K562 (cell line): ENCODE data around the gene PARP11. TPM values are rescaled to one million over a fixed set of nuclear protein-coding genes. Genes with fewer than 3 reads are reported as not detected.

ENCODE experiments used
- ATAC-seq: fragments of 200-7000 bp; cut with Tn5 transposase; 3 replicates; pipeline ENCODE4 v1.9.1; 2020; ENCODE audit warnings: moderate library complexity
- BruUV-seq: library from RNA; stranded (reverse); fragments of 400-500 nt; replicated peaks from 2 replicates; lab custom pipeline; 2021; lab: Mats Ljungman, UMichigan
- CTCF ChIA-PET: fragments of 300-600 bp; formaldehyde crosslinking; extraction: SDS; loops from one replicate; lab custom pipeline; 2021; ENCODE audit warnings: low intra/inter-chr PET ratio; lab: Yijun Ruan, JAX
- POLR2A ChIA-PET: fragments of 300-600, 350-650 bp; sonication (Branson Sonifier 250); formaldehyde crosslinking; extraction: SDS; loops from one replicate; lab custom pipeline; 2021; ENCODE audit warnings: antibody characterized with exemption, inconsistent platforms; lab: Yijun Ruan, JAX
- DNase-seq, 4 experiments: peaks; one replicate each; pipeline versions ENCODE4 v3.0.0 to v3.0.0-alpha.2; 2011 to 2018; ENCODE audit warnings: low spot score in 3 of 4, mixed read lengths in 3 of 4; ENCODE audit errors: extremely low read depth in 1 of 4
- FAIRE-seq: peaks from 2 replicates; lab custom pipeline; 2011; peaks lifted over from hg19 to GRCh38; lab: Jason Lieb, UNC
- H2AFZ ChIP-seq: 2 replicates; pipeline ENCODE4 v1.6.0; 2011; ENCODE audit warnings: low read depth, low read length, control low read depth, inconsistent platforms
- H3K27ac ChIP-seq: fragments of 200-600 bp; 3 replicates; pipeline ENCODE4 v1.8.0; 2011; ENCODE audit warnings: low read depth, mild to moderate bottlenecking, control low read depth, inconsistent platforms, low read length, moderate library complexity, mixed read lengths; ENCODE audit errors: extremely low read depth
- H3K27me3 ChIP-seq, 2 experiments: fragments of 300-600 bp in 1 of 2; 2 replicates in 1 of 2; 3 replicates in 1 of 2; pipeline versions ENCODE4 v1.6.0 to v1.8.0; 2011; ENCODE audit warnings: inconsistent platforms in 2 of 2, low read length in 2 of 2, mild to moderate bottlenecking in 1 of 2, mixed read lengths in 1 of 2, moderate library complexity in 1 of 2; ENCODE audit not compliant: control insufficient read depth in 2 of 2, insufficient read depth in 2 of 2
- H3K36me3 ChIP-seq: fragments of 300-600 bp; 3 replicates; pipeline ENCODE4 v1.8.0; 2011; ENCODE audit warnings: mild to moderate bottlenecking, low read length, inconsistent platforms; ENCODE audit not compliant: control insufficient read depth, insufficient read depth
- H3K4me1 ChIP-seq, 2 experiments: fragments of 200-600 bp in 1 of 2; replicated peaks in 1 of 2; 2 replicates in 1 of 2; 3 replicates in 1 of 2; pipeline versions ENCODE4 v1.5.1 to v1.8.0; 2011; ENCODE audit warnings: inconsistent platforms in 2 of 2, low read length in 2 of 2, mild to moderate bottlenecking in 1 of 2, mixed read lengths in 1 of 2, moderate library complexity in 1 of 2; ENCODE audit not compliant: control insufficient read depth in 2 of 2, insufficient read depth in 2 of 2
- H3K4me2 ChIP-seq: 2 replicates; pipeline ENCODE4 v1.6.1; 2011; ENCODE audit warnings: low read length, control low read depth, inconsistent platforms, mixed read lengths; ENCODE audit not compliant: insufficient read depth
- H3K4me3 ChIP-seq: fragments of 200-600 bp; sonication (generic), shearing (Covaris generic); 2 replicates; pipeline ENCODE4 v1.5.1; 2016; ENCODE audit warnings: control low read depth, inconsistent platforms
- H3K79me2 ChIP-seq: fragments of 200-600 bp; 3 replicates; pipeline ENCODE4 v1.8.0; 2011; ENCODE audit warnings: low read length, inconsistent platforms; ENCODE audit not compliant: control insufficient read depth, insufficient read depth
- H3K9ac ChIP-seq, 2 experiments: 2 replicates each; pipeline versions ENCODE4 v1.6.0 to v1.6.1; 2011; ENCODE audit warnings: low read depth in 2 of 2, low read length in 2 of 2, control low read depth in 1 of 2, inconsistent platforms in 1 of 2, mild to moderate bottlenecking in 1 of 2, mixed read lengths in 1 of 2; ENCODE audit not compliant: insufficient read depth in 1 of 2
- H3K9me1 ChIP-seq: one replicate; pipeline ENCODE4 v1.6.0; 2011; ENCODE audit warnings: inconsistent platforms, mild to moderate bottlenecking, low read length, moderate library complexity; ENCODE audit not compliant: control insufficient read depth, insufficient read depth
- H3K9me3 ChIP-seq: replicated peaks from 2 replicates; pipeline ENCODE4 v1.5.1; 2011; ENCODE audit warnings: low read depth, low read length, inconsistent platforms; ENCODE audit not compliant: control insufficient read depth, insufficient read depth
- H4K20me1 ChIP-seq: replicated peaks from 2 replicates; pipeline ENCODE4 v1.6.1; 2011; ENCODE audit warnings: low read length, inconsistent platforms, mixed read lengths; ENCODE audit not compliant: control insufficient read depth, insufficient read depth
- EWSR1 ChIP-seq: fragments of 450-650 bp; IDR thresholded peaks from 2 replicates; pipeline ENCODE4 v1.6.1; 2018; ENCODE audit warnings: borderline replicate concordance, mild to moderate bottlenecking, low read depth, moderate library complexity; ENCODE audit not compliant: partially characterized antibody
- HEY1 ChIP-seq: fragments of 250-450 bp; sonication (Bioruptor Pico); IDR thresholded peaks from 2 replicates; pipeline ENCODE4 v1.5.0; 2020; ENCODE audit warnings: mild to moderate bottlenecking, moderate library complexity, borderline replicate concordance
- KDM5B ChIP-seq: fragments of 200-600 bp; sonication (generic); IDR thresholded peaks from 2 replicates; pipeline ENCODE4 v1.6.1; 2012; ENCODE audit warnings: low read depth, mild to moderate bottlenecking, moderate library complexity, low read length, control low read depth, inconsistent platforms; ENCODE audit not compliant: insufficient replicate concordance
- MCM3 ChIP-seq: fragments of 450-650 bp; IDR thresholded peaks from 2 replicates; pipeline ENCODE4 v1.6.1; 2016
- MITF ChIP-seq: IDR thresholded peaks from 2 replicates; pipeline ENCODE4 v1.6.1; 2014; ENCODE audit warnings: antibody characterized with exemption
- NFXL1 ChIP-seq: fragments of 450-650 bp; formaldehyde crosslinking; IDR thresholded peaks from 2 replicates; pipeline ENCODE4 v1.4.0; 2021; ENCODE audit warnings: mild to moderate bottlenecking
- STAT5B ChIP-seq: fragments of 250-450 bp; sonication (Bioruptor Pico); IDR thresholded peaks from 2 replicates; pipeline ENCODE4 v1.8.0; 2021; ENCODE audit warnings: mild to moderate bottlenecking, inconsistent platforms
- ZNF134 ChIP-seq: fragments of 250-450 bp; sonication (Bioruptor Pico); conservative IDR thresholded peaks from 2 replicates; pipeline ENCODE4 v1.4.0; 2020
- ZNF511 ChIP-seq: sonication (generic); formaldehyde crosslinking; IDR thresholded peaks from 2 replicates; pipeline ENCODE4 v1.8.0; 2022; ENCODE audit warnings: mild to moderate bottlenecking, missing genetic modification reagents
- WGBS: fragments of 100-300 bp; shearing (Covaris generic); methylation state at CpG from one replicate; pipeline ENCODE4 v1.1.6; 2016; ENCODE audit warnings: low coverage, mixed read lengths; ENCODE audit not compliant: insufficient coverage; ENCODE audit errors: missing lambda C conversion rate; 5-methylcytosine and 5-hydroxymethylcytosine counted together
- in situ Hi-C: fragments of 300-500 bp; cut with MboI; formaldehyde crosslinking; loops from 4 replicates; pipeline ENCODE4 v1.15.0; 2018; ENCODE audit warnings: inconsistent platforms, mixed read lengths
- intact Hi-C: fragments of 100-400 bp; cut with micrococcal nuclease; formaldehyde crosslinking; loops from 2 replicates; pipeline ENCODE4 v1.14.2; 2022
- polyA plus RNA-seq, 8 experiments: library from polyadenylated mRNA; depleted of rRNA in 4 of 8; stranded (reverse) in 5 of 8; unstranded in 3 of 8; fragments of >200 nt; fragmentation: Nextera tagmentation in 2 of 8; fragmentation: Illumina TruSeq in 1 of 8; extraction: Ambion mirVana in 2 of 8; extraction: Trizol in 1 of 8; gene quantifications; 2 replicates each; pipeline versions ENCODE4 v1.2.1 to v1.2.3, GENCODE V29; 2011 to 2014; ENCODE audit warnings: inconsistent platforms in 1 of 8, missing spikeins in 1 of 8
- total RNA-seq, 7 experiments: library from RNA; depleted of rRNA in 6 of 7; stranded (reverse); fragments of >200 nt in 6 of 7; fragmentation: Illumina TruSeq in 2 of 7; extraction: Trizol in 2 of 7; gene quantifications; 2 replicates each; pipeline versions ENCODE4 v1.2.1 to v1.2.3, GENCODE V29; 2011 to 2021; ENCODE audit warnings: low replicate concordance in 1 of 7
- TF ChIP-seq, protein P1 (sequence below): fragments of 200-400 bp; formaldehyde crosslinking; IDR thresholded peaks from 2 replicates; pipeline ENCODE4 v1.6.1; 2017; ENCODE audit warnings: mild to moderate bottlenecking, low read depth, low read length, moderate library complexity
- TF ChIP-seq, protein P2 (sequence below): fragments of 450-650 bp; IDR thresholded peaks from 2 replicates; pipeline ENCODE4 v1.6.1; 2016

The PARP11 gene
- total and polyA plus RNA-seq, 9 of the 15 experiments (the other 6 are each of a cell fraction or from before 2014, with no cell fraction given) = 0.40 to 2.5 (median 1.4) TPM

DNA sequence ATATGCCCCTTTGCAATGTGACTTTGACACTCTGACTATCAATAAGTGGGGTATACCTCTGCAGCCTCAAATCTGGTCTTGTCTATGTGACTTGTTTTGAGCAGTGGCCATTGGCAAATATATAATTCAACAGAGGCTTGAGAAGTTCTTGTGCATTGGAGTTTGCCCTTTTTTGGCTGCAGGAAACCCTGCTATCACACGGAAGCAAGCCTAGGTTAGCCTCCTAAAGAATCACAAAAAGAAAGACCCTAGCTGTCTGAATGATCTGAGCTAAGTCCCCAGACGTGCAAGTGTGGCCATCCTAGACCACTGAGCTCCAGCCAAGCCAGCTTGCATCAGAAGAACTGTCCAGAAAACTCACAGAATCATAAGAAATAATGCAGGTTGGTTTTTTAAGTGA lies 31.8 kb upstream of the PARP11 start:
- ATAC-seq = no peak
- no peaks in the 10 kb centered on the region for H3K9me1 ChIP-seq
- BruUV-seq = no TSS peak
- H4K20me1 ChIP-seq = no peaks in the 10 kb centered on the region
- 6% methylated on average over 2 of the region's 2 CpGs for WGBS
- H3K4me3 ChIP-seq = no peak overlapping the region
- CTCF ChIA-PET = no interaction called here
- H2AFZ ChIP-seq = no peak overlapping the region
- no peak for FAIRE-seq
- H3K36me3 ChIP-seq = no peaks in the 10 kb centered on the region
- TF ChIP-seq, protein P1, sequence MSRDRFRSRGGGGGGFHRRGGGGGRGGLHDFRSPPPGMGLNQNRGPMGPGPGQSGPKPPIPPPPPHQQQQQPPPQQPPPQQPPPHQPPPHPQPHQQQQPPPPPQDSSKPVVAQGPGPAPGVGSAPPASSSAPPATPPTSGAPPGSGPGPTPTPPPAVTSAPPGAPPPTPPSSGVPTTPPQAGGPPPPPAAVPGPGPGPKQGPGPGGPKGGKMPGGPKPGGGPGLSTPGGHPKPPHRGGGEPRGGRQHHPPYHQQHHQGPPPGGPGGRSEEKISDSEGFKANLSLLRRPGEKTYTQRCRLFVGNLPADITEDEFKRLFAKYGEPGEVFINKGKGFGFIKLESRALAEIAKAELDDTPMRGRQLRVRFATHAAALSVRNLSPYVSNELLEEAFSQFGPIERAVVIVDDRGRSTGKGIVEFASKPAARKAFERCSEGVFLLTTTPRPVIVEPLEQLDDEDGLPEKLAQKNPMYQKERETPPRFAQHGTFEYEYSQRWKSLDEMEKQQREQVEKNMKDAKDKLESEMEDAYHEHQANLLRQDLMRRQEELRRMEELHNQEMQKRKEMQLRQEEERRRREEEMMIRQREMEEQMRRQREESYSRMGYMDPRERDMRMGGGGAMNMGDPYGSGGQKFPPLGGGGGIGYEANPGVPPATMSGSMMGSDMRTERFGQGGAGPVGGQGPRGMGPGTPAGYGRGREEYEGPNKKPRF = no peak
- TF ChIP-seq HEY1 (CRISPR knock-in tag) = no peak
- TF ChIP-seq, protein P2, sequence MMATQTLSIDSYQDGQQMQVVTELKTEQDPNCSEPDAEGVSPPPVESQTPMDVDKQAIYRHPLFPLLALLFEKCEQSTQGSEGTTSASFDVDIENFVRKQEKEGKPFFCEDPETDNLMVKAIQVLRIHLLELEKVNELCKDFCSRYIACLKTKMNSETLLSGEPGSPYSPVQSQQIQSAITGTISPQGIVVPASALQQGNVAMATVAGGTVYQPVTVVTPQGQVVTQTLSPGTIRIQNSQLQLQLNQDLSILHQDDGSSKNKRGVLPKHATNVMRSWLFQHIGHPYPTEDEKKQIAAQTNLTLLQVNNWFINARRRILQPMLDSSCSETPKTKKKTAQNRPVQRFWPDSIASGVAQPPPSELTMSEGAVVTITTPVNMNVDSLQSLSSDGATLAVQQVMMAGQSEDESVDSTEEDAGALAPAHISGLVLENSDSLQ = no peak
- no peak for TF ChIP-seq MCM3
- TF ChIP-seq NFXL1 (CRISPR knock-in tag) = no peak
- no peak for TF ChIP-seq KDM5B
- no peak for TF ChIP-seq MITF
- no peak for TF ChIP-seq ZNF511 (CRISPR knock-in tag)
- TF ChIP-seq ZNF134 (CRISPR knock-in tag) = no peak
- no peak for TF ChIP-seq STAT5B (CRISPR knock-in tag)
- TF ChIP-seq EWSR1 = no peak
- TF ChIP-seq, all 486 proteins: peak for 0
- H3K4me1 ChIP-seq = no peaks in the 10 kb centered on the region
- in situ Hi-C loops (no loop called here), intact Hi-C loops (no loop called here)
- H3K9me3 ChIP-seq = no peaks in the 10 kb centered on the region
- POLR2A ChIA-PET = no interaction called here
- no peaks in the 10 kb centered on the region; a peak in 1 of 5 replicates for H3K27me3 ChIP-seq
- no peak overlapping the region for H3K4me2 ChIP-seq
- H3K79me2 ChIP-seq = no peaks in the 10 kb centered on the region
- DNase-seq = no peak
- H3K27ac ChIP-seq = no peak overlapping the region
- H3K9ac ChIP-seq = no peak overlapping the region
